ENCODE results near the gene NOM1.

DNA sequence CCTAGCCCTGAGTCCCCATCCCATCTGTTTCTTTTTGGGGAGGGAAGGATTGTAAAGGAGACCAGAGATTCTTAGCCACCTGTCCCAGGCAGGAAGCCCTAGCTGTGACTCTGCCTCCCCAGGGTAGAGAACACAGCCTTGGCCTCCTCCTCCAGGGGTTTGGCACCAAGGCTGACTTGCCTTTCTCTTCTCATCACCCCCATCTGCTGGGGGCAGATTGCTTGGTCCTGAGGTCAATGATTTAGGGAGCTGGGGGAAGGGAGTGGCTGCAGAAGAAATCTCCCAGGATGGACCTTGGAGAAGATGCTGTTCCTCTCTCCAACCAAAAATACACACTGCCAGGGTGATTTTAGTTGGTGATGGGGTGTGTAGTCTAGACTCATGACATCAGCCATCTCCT, 63.6 kb downstream of the NOM1 start:
- no peak for TF ChIP-seq CTCF (IDR thresholded peaks at IDR 0.05; ENCODE audit: insufficient read depth, low read depth, low read length)
- no peak for TF ChIP-seq EZH2 (IDR thresholded peaks at IDR 0.05; ENCODE audit: insufficient read depth, low read length)

Measured in astrocyte (in vitro differentiated cells and primary cell).